ENCODE data around the gene APOB.

DNA sequence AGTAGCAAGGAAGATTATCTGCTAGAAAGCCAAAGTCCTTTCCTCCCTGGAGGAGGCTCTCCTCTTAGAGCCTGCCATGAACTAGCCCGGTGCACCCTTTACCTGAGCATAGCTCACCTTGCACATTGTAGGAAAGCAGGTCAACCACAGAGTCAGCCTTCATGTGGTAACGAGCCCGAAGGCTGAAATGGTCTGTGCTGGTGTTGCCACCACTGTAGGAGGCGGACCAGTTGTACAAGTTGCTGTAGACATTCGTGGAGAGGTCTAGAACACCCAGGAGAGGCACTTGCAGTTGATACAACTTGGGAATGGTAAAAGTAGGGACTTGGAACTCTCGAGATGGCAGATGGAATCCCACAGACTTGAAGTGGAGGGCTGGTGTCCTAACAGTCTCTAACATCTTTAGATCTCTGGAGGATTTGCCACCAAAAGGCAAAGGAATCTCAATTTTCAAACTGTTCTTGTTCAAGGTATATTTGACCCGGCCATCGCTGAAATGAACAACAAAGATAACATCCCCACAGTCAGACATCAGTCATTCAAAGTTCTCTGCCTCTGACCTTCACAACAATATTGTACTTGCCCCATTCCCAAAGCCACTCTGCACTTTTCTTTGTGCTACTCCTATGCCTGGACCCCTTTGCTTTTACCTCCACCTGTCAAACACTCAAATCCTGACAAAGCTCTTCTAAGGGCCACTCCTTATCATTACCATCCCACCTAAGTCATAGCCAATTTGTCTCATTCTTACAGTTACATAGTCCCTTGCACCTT, 30.6 kb downstream of the APOB start:
- TF ChIP-seq CBX5 (IDR thresholded peaks at IDR 0.05; ENCODE audit: low read depth, low read length): no peak
- TF ChIP-seq, protein P1, sequence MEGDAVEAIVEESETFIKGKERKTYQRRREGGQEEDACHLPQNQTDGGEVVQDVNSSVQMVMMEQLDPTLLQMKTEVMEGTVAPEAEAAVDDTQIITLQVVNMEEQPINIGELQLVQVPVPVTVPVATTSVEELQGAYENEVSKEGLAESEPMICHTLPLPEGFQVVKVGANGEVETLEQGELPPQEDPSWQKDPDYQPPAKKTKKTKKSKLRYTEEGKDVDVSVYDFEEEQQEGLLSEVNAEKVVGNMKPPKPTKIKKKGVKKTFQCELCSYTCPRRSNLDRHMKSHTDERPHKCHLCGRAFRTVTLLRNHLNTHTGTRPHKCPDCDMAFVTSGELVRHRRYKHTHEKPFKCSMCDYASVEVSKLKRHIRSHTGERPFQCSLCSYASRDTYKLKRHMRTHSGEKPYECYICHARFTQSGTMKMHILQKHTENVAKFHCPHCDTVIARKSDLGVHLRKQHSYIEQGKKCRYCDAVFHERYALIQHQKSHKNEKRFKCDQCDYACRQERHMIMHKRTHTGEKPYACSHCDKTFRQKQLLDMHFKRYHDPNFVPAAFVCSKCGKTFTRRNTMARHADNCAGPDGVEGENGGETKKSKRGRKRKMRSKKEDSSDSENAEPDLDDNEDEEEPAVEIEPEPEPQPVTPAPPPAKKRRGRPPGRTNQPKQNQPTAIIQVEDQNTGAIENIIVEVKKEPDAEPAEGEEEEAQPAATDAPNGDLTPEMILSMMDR (IDR thresholded peaks at IDR 0.05; ENCODE audit: control extremely low read depth in 1 of 3, insufficient read depth in 1 of 3, low read depth in 1 of 3, low read length in 3 of 3): no peak
- TF ChIP-seq POLR2AphosphoS5 (IDR thresholded peaks at IDR 0.05; ENCODE audit: low read depth, low read length): no peak
- no peak for TF ChIP-seq POLR2A (IDR thresholded peaks at IDR 0.05; ENCODE audit: control extremely low read depth in 1 of 2, low read depth in 2 of 2, low read length in 2 of 2)

Data from H1 (cell line).